Cardiac muscle cell (in vitro differentiated cells and primary cell): ENCODE data around the gene P2RY13. TPM values are rescaled to one million over a fixed set of nuclear protein-coding genes. Genes with fewer than 3 reads are reported as not detected.

Source experiments
- DNase-seq, 2 donors: peaks; one replicate each; pipeline versions ENCODE4 v3.0.0 to v3.0.0-alpha.2; 2010 to 2017; ENCODE audit warnings: low read depth in 1 of 2, low spot score in 1 of 2
- H3K27ac ChIP-seq: fragments of 200-600 bp; sonication (generic); 2 replicates; pipeline ENCODE4 v1.5.1; 2016
- H3K27me3 ChIP-seq: fragments of 200-600 bp; sonication (generic); 2 replicates; pipeline ENCODE4 v1.6.0; 2016; ENCODE audit warnings: control low read depth
- H3K36me3 ChIP-seq: fragments of 200-600 bp; sonication (generic); 2 replicates; pipeline ENCODE4 v1.5.1; 2016; ENCODE audit warnings: control low read depth
- H3K4me1 ChIP-seq: fragments of 200-600 bp; sonication (generic); 2 replicates; pipeline ENCODE4 v1.8.1; 2017; ENCODE audit warnings: low read depth, mild to moderate bottlenecking, mixed run types
- H3K4me3 ChIP-seq: fragments of 200-600 bp; sonication (generic); 2 replicates; pipeline ENCODE4 v1.5.1; 2016; ENCODE audit warnings: mild to moderate bottlenecking
- H3K9me3 ChIP-seq: fragments of 200-600 bp; sonication (generic); 2 replicates; pipeline ENCODE4 v1.5.1; 2017; ENCODE audit warnings: low read depth, mild to moderate bottlenecking, control low read depth
- polyA plus RNA-seq: library from polyadenylated mRNA; unstranded; fragments of >200 nt; fragmentation: Nextera tagmentation; extraction: Ambion mirVana; gene quantifications from 2 replicates; pipeline ENCODE4 v1.2.1, GENCODE V29; 2016
- total RNA-seq: library from RNA; depleted of rRNA; stranded (reverse); fragments of >200 nt; gene quantifications from 2 replicates; pipeline ENCODE4 v1.2.3, GENCODE V29; 2016
- TF ChIP-seq, protein P1 (sequence below): IDR thresholded peaks from 2 replicates; pipeline ENCODE4 v1.5.1; 2012; ENCODE audit warnings: low read depth, mild to moderate bottlenecking, low read length

The P2RY13 gene
- total and polyA plus RNA-seq, 2 experiments from 2014 or later = 0.06 TPM; not detected in 1

GRCh38 chr3:151330379-151330778 lies 1.0 kb upstream of the P2RY13 start:
- Histone ChIP-seq H3K27me3 (no peaks in the 10 kb centered on the region), H3K36me3 (no peaks in the 10 kb centered on the region), H3K4me1 (no peaks in the 10 kb centered on the region), H3K4me3 (no peak overlapping the region), H3K27ac (no peak overlapping the region), H3K9me3 (no peaks in the 10 kb centered on the region)
- DNase-seq = no peak
- TF ChIP-seq, protein P1, sequence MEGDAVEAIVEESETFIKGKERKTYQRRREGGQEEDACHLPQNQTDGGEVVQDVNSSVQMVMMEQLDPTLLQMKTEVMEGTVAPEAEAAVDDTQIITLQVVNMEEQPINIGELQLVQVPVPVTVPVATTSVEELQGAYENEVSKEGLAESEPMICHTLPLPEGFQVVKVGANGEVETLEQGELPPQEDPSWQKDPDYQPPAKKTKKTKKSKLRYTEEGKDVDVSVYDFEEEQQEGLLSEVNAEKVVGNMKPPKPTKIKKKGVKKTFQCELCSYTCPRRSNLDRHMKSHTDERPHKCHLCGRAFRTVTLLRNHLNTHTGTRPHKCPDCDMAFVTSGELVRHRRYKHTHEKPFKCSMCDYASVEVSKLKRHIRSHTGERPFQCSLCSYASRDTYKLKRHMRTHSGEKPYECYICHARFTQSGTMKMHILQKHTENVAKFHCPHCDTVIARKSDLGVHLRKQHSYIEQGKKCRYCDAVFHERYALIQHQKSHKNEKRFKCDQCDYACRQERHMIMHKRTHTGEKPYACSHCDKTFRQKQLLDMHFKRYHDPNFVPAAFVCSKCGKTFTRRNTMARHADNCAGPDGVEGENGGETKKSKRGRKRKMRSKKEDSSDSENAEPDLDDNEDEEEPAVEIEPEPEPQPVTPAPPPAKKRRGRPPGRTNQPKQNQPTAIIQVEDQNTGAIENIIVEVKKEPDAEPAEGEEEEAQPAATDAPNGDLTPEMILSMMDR = no peak

GRCh38 chr3:151328298-151328995 lies 902 bp downstream of the P2RY13 start:
- TF ChIP-seq, protein P1 = no peak

GRCh38 chr3:151327571-151328198 lies 1.7 kb downstream of the P2RY13 start:
- no peak overlapping the region for H3K4me3 ChIP-seq
- no peaks in the 10 kb centered on the region for H3K36me3 ChIP-seq
- no peak overlapping the region for H3K27ac ChIP-seq
- no peaks in the 10 kb centered on the region for H3K4me1 ChIP-seq
- no peaks in the 10 kb centered on the region for H3K9me3 ChIP-seq
- DNase-seq = peak; percentile 24 to 44
- TF ChIP-seq, protein P1 = peak; percentile 66
- no peaks in the 10 kb centered on the region for H3K27me3 ChIP-seq

More at GRCh38 chr3:151328298-151328995, 902 bp downstream of the P2RY13 start:
- Histone ChIP-seq H3K27me3 (no peaks in the 10 kb centered on the region), H3K27ac (no peak overlapping the region), H3K4me1 (no peaks in the 10 kb centered on the region), H3K36me3 (no peaks in the 10 kb centered on the region), H3K4me3 (no peak overlapping the region), H3K9me3 (no peaks in the 10 kb centered on the region)
- peak in 1 of 2 donors; percentile 56 for DNase-seq

DNA sequence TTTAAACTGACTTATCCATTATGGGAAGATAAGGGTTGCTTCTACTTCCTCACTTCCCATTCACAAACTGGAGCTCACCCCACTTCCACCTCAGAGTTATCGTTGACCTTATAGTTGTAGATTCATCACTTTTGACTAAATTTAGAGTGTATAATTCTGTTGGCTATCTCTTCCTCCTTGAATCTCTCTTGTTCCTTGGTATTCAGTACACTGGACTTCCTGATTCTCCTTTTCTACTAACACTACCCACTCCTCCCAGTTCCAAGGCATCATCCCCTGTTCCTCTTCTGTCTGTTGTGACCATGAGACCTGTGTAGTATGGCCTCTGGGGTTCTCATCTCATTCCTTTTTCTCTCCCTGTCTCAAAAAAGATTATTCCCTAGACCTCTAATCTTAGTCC lies 6.8 kb downstream of the P2RY13 start:
- Histone ChIP-seq H3K36me3 (no peaks in the 10 kb centered on the region), H3K9me3 (no peaks in the 10 kb centered on the region), H3K4me3 (no peak overlapping the region), H3K27me3 (no peaks in the 10 kb centered on the region), H3K4me1 (no peaks in the 10 kb centered on the region), H3K27ac (no peak overlapping the region)
- TF ChIP-seq, protein P1 = no peak
- no peak for DNase-seq

DNA sequence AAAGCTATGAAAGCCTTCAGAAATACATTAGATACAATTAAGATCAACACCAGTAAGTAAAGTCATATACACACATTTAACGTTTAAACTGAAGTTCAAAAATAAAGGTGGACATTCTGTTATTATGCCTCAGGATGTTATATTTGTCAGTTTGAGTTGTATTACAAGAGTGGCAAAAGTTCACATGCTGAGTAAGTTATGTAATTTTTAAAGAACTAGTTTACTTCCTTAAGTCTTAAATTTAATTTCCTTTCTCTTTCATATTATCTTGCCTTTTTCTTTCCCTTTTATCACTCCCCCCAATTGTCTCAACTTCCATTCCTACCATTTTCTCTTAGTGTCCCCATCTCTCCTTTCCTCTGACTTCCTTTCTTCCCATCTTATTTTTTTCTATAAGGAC lies 7.8 kb downstream of the P2RY13 start:
- no peaks in the 10 kb centered on the region for H3K36me3 ChIP-seq
- TF ChIP-seq, protein P1 = no peak

More for the DNA sequence above, 7.8 kb downstream of the P2RY13 start:
- H3K4me3 ChIP-seq = no peak overlapping the region
- no peak overlapping the region for H3K27ac ChIP-seq
- H3K27me3 ChIP-seq = no peaks in the 10 kb centered on the region
- DNase-seq = no peak
- no peaks in the 10 kb centered on the region for H3K4me1 ChIP-seq
- H3K9me3 ChIP-seq = no peaks in the 10 kb centered on the region
